Hematopoietic multipotent progenitor cell treated with erythropoietin and hydrocortisone succinate and interleukin-3 and kit ligand, for 6 days (in vitro differentiated cells): ENCODE results near the gene UXT.
"Not testable (repeated sequence)": the region's sequence is repeated elsewhere in the genome, so short reads cannot be mapped to it uniquely, and the experiment has no call there.

Experiments used
- DNase-seq: peaks from one replicate; pipeline ENCODE4 v3.0.0-alpha.2; 2015

UXT gene

GRCh38 chrX:47658684-47659420 is at the start of gene UXT:
UXT (minus strand) TSS chrX:47659180; CDS start chrX:47658927, 253 bp downstream.
- peak; percentile 94 for DNase-seq

- peak; percentile 37 for DNase-seq
Observed at GRCh38 chrX:47707031-47707780, 48.2 kb upstream of the UXT start.

GRCh38 chrX:47706575-47706974 is 47.6 kb upstream of the UXT start:
- DNase-seq, result peak; percentile 59

GRCh38 chrX:47704736-47705135 is 45.8 kb upstream of the UXT start:
- DNase-seq, result no peak

- DNase-seq, result no peak
Observed at GRCh38 chrX:47697181-47697580, 38.2 kb upstream of the UXT start.

- no peak for DNase-seq
Observed at GRCh38 chrX:47690175-47690574, 31.2 kb upstream of the UXT start.

- no peak for DNase-seq
Observed at GRCh38 chrX:47687263-47687662, 28.3 kb upstream of the UXT start.

GRCh38 chrX:47683829-47684205 is 24.8 kb upstream of the UXT start:
- no peak for DNase-seq

- peak; percentile 72 for DNase-seq
Observed at GRCh38 chrX:47683184-47683828, 24.3 kb upstream of the UXT start.

- peak; percentile 72 for DNase-seq
Observed at GRCh38 chrX:47675959-47676859, 17.2 kb upstream of the UXT start.

- DNase-seq, result no peak
Observed at GRCh38 chrX:47674776-47675175, 15.8 kb upstream of the UXT start.

- DNase-seq, result not testable (repeated sequence)
Observed at GRCh38 chrX:47665797-47666196, 6.8 kb upstream of the UXT start.

- DNase-seq, result no peak
Observed at GRCh38 chrX:47664737-47665136, 5.8 kb upstream of the UXT start.

- peak; percentile 61 for DNase-seq
Observed at GRCh38 chrX:47662144-47662657, 3.2 kb upstream of the UXT start.

GRCh38 chrX:47661539-47661938 is 2.6 kb upstream of the UXT start:
- DNase-seq, result no peak

GRCh38 chrX:47659421-47659726 is 394 bp upstream of the UXT start:
- no peak for DNase-seq

GRCh38 chrX:47658301-47658683 is 688 bp downstream of the UXT start:
- DNase-seq, result no peak

- DNase-seq, result no peak
Observed at GRCh38 chrX:47651043-47651905, 7.7 kb downstream of the UXT start.

- peak; percentile 95 for DNase-seq
Observed at GRCh38 chrX:47650164-47651042, 8.6 kb downstream of the UXT start, which contains the start of gene ELK1. ELK1 (minus strand) TSS chrX:47650563; CDS start chrX:47641441, 9,122 bp downstream.

GRCh38 chrX:47649781-47650163 is 9.2 kb downstream of the UXT start:
- no peak for DNase-seq

- DNase-seq, result no peak
Observed at GRCh38 chrX:47649271-47649670, 9.7 kb downstream of the UXT start.
